OCI-LY7 (cell line): ENCODE measurements around the gene BUB3. TPM values are rescaled to one million over a fixed set of nuclear protein-coding genes. Genes with fewer than 3 reads are reported as not detected.

ENCODE experiments used
- BruUV-seq: library from RNA; stranded (reverse); fragments of 400-500 nt; replicated peaks from 2 replicates; lab custom pipeline; 2021; lab: Mats Ljungman, UMichigan
- CTCF ChIA-PET: fragments of 300-600 bp; sonication (Branson Sonifier 250); formaldehyde crosslinking; loops from one replicate; lab custom pipeline; 2022; ENCODE audit warnings: antibody characterized with exemption; ENCODE audit not compliant: unreplicated experiment; lab: Charles Lee
- POLR2A ChIA-PET: fragments of 300-600 bp; sonication (Branson Sonifier 250); formaldehyde crosslinking; loops from one replicate; lab custom pipeline; 2022; ENCODE audit warnings: antibody characterized with exemption; lab: Charles Lee
- DNase-seq: peaks from one replicate; pipeline ENCODE4 v3.0.0-alpha.2; 2015; ENCODE audit warnings: low spot score
- H2AFZ ChIP-seq: fragments of 200-600 bp; sonication (generic), shearing (Covaris generic); 2 replicates; pipeline ENCODE4 v1.6.1; 2014; ENCODE audit warnings: mild to moderate bottlenecking, antibody characterized with exemption, low read length, moderate library complexity
- H3K27ac ChIP-seq: fragments of 200-600 bp; sonication (generic); 2 replicates; pipeline ENCODE4 v1.5.1; 2014; ENCODE audit warnings: mixed run types, low read depth, mild to moderate bottlenecking, moderate library complexity, low read length, inconsistent platforms; ENCODE audit not compliant: poor library complexity, severe bottlenecking
- H3K36me3 ChIP-seq: fragments of 200-600 bp; sonication (generic); 2 replicates; pipeline ENCODE4 v1.6.1; 2014; ENCODE audit warnings: mild to moderate bottlenecking, antibody characterized with exemption, low read length, moderate library complexity, mixed read lengths; ENCODE audit not compliant: insufficient read depth
- H3K4me1 ChIP-seq: fragments of 200-600 bp; sonication (generic); 2 replicates; pipeline ENCODE4 v1.5.1; 2014; ENCODE audit warnings: mild to moderate bottlenecking, low read length; ENCODE audit not compliant: insufficient read depth, poor library complexity, severe bottlenecking
- H3K4me2 ChIP-seq: fragments of 200-600 bp; sonication (generic); 2 replicates; pipeline ENCODE4 v1.6.1; 2014; ENCODE audit warnings: mild to moderate bottlenecking, low read length
- H3K4me3 ChIP-seq: fragments of 200-600 bp; sonication (generic); 2 replicates; pipeline ENCODE4 v1.5.1; 2014; ENCODE audit warnings: mild to moderate bottlenecking, low read depth, low read length; ENCODE audit not compliant: poor library complexity, severe bottlenecking
- H3K79me2 ChIP-seq: fragments of 200-600 bp; sonication (generic); 2 replicates; pipeline ENCODE4 v1.6.1; 2016; ENCODE audit warnings: low read depth, mild to moderate bottlenecking, low read length, moderate library complexity, mixed read lengths; ENCODE audit not compliant: insufficient read depth
- H3K9me2 ChIP-seq: fragments of 200-600 bp; sonication (generic); 2 replicates; pipeline ENCODE4 v1.6.1; 2016; ENCODE audit warnings: mild to moderate bottlenecking, low read length, mixed read lengths; ENCODE audit not compliant: insufficient read depth
- H3K9me3 ChIP-seq: fragments of 200-600 bp; sonication (generic); 2 replicates; pipeline ENCODE4 v1.6.1; 2014; ENCODE audit warnings: mild to moderate bottlenecking, mixed run types, low read length, mixed read lengths
- H4K20me1 ChIP-seq: fragments of 200-600 bp; sonication (generic); 2 replicates; pipeline ENCODE4 v1.6.1; 2014; ENCODE audit warnings: mild to moderate bottlenecking, antibody characterized with exemption, low read length, moderate library complexity, mixed read lengths; ENCODE audit not compliant: insufficient read depth
- CTCF ChIP-seq: fragments of 200-600 bp; sonication (generic); conservative IDR thresholded peaks from 2 replicates; pipeline ENCODE4 v1.5.1; 2014; ENCODE audit warnings: mild to moderate bottlenecking, antibody characterized with exemption, low read length, moderate library complexity, mixed read lengths
- EZH2phosphoT487 ChIP-seq: fragments of 200-600 bp; sonication (generic); IDR thresholded peaks from 2 replicates; pipeline ENCODE4 v1.6.1; 2018; ENCODE audit warnings: low read depth, borderline replicate concordance, mild to moderate bottlenecking, mixed run types, antibody characterized with exemption, low read length, moderate library complexity, mixed read lengths
- intact Hi-C: fragments of 100-400 bp; cut with micrococcal nuclease; formaldehyde crosslinking; loops from one replicate; pipeline ENCODE4 v1.10.0; 2022; ENCODE audit not compliant: unreplicated experiment
- total RNA-seq, 2 experiments: library from RNA; depleted of rRNA in 1 of 2; stranded (reverse); fragments of >200 nt in 1 of 2; shearing (Covaris generic) in 1 of 2; gene quantifications; 2 replicates each; pipeline ENCODE4 v1.2.3, GENCODE V29; 2014 to 2022

Gene BUB3
- total RNA-seq, 2 experiments from 2014 or later, result 312 to 526 TPM

DNA sequence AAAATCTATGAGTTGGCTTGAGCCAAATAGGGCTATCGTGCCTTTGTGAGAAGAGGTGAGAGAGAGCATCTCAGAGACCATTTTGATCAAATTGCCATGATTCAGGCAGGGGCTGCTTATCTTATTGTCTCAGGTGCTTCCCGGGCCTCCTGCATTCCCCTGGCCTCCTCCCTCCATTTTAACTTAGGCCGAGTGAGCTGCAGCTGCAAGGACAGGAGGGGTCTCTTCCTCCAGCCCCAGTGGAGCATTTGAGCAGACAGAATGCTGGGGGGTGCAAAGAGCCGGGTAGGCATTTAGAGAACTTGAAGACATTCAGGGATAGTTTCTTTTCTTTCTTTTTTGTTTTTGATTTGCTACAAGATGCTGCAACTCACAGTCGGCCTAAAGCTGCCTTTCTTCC, 59.0 kb downstream of the BUB3 start:
- Histone ChIP-seq H3K4me1 (no peaks in the 10 kb centered on the region), H3K36me3 (no peaks in the 10 kb centered on the region), H3K79me2 (no peaks in the 10 kb centered on the region), H3K4me2 (no peak overlapping the region), H3K9me2 (no peaks in the 10 kb centered on the region), H2AFZ (no peak overlapping the region), H4K20me1 (no peaks in the 10 kb centered on the region), H3K9me3 (peaks cover 14% of the 10 kb centered on the region), H3K27ac (no peak overlapping the region), H3K4me3 (no peak overlapping the region)
- ChIA-PET CTCF (no interaction called here), POLR2A (interaction anchor here (0.7 kb wide), 1 partner anchor 199 kb away, joined by 4 read pairs; no protein-coding TSS in a partner anchor)
- intact Hi-C loops, result no loop called here
- TF ChIP-seq EZH2phosphoT487 (no peak), CTCF (no peak)
- no peak for DNase-seq
- no TSS peak for BruUV-seq

Other genes with a start within 250 kb of the BUB3 start
- not detected in 2 replicates for gene FAM24A, start 243.8 kb upstream of the BUB3 start, total RNA-seq (2014; rRNA removed; shearing (Covaris generic))
- gene FAM24A, start 243.8 kb upstream of the BUB3 start, total RNA-seq (2022), result not detected in 2 replicates
- gene C10orf88, start 200.2 kb upstream of the BUB3 start, total RNA-seq (2014; rRNA removed; shearing (Covaris generic)), result 5.5 and 8.0 TPM in 2 replicates
- gene C10orf88, start 200.2 kb upstream of the BUB3 start, total RNA-seq (2022), result 9.4 and 11.9 TPM in 2 replicates
- 4.9 and 7.4 TPM in 2 replicates for gene PSTK, start 174.0 kb upstream of the BUB3 start, total RNA-seq (2014; rRNA removed; shearing (Covaris generic))
- gene PSTK, start 174.0 kb upstream of the BUB3 start, total RNA-seq (2022), result 8.0 and 8.9 TPM in 2 replicates
- gene IKZF5, start 145.6 kb upstream of the BUB3 start, total RNA-seq (2014; rRNA removed; shearing (Covaris generic)), result 3.7 and 5.1 TPM in 2 replicates
- 15.2 and 15.8 TPM in 2 replicates for gene IKZF5, start 145.6 kb upstream of the BUB3 start, total RNA-seq (2022)
- 3.7 and 3.8 TPM in 2 replicates for gene ACADSB, start 145.4 kb upstream of the BUB3 start, total RNA-seq (2014; rRNA removed; shearing (Covaris generic))
- 13.4 and 14.7 TPM in 2 replicates for gene ACADSB, start 145.4 kb upstream of the BUB3 start, total RNA-seq (2022)
- gene HMX3, start 18.4 kb upstream of the BUB3 start, total RNA-seq (2014; rRNA removed; shearing (Covaris generic)), result 0.44 TPM in 1 of 2 replicates, not detected in the other
- gene HMX3, start 18.4 kb upstream of the BUB3 start, total RNA-seq (2022), result not detected in 2 replicates
- 1.2 and 2.0 TPM in 2 replicates for gene HMX2, start 6.3 kb upstream of the BUB3 start, total RNA-seq (2014; rRNA removed; shearing (Covaris generic))
- gene HMX2, start 6.3 kb upstream of the BUB3 start, total RNA-seq (2022), result 1.7 and 2.4 TPM in 2 replicates